Inflammatory macrophage treated with lipopolysaccharide for 1 hour (primary cell): ENCODE measurements around the gene ETS2.
A peak's percentile ranks its signal among the peaks of the same experiment; 100 is the strongest.

Experiments
- DNase-seq, 2 donors: peaks; one replicate each; pipeline ENCODE4 v3.0.0-alpha.2; 2020 to 2022

ETS2 gene

DNA sequence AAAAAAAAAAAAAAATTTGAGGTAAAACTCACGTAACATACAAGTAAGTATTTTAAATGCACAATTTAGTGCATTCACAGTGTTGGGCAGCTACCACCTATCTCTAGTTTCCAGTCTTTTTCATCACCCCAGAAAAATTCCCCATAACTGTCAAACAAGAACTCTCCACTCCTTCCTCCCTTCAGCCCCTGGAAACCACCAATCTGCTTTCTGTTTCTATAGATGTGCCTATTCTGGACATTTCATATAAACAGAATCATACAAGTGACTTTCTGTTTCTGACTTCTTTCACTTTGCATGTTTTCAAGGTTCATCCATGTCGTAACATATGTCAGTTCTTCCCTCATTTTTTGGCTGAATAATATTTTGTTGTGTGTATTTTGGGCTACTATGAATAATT is 24.9 kb upstream of the ETS2 start:
- DNase-seq: peak; percentile 59 to 69

DNA sequence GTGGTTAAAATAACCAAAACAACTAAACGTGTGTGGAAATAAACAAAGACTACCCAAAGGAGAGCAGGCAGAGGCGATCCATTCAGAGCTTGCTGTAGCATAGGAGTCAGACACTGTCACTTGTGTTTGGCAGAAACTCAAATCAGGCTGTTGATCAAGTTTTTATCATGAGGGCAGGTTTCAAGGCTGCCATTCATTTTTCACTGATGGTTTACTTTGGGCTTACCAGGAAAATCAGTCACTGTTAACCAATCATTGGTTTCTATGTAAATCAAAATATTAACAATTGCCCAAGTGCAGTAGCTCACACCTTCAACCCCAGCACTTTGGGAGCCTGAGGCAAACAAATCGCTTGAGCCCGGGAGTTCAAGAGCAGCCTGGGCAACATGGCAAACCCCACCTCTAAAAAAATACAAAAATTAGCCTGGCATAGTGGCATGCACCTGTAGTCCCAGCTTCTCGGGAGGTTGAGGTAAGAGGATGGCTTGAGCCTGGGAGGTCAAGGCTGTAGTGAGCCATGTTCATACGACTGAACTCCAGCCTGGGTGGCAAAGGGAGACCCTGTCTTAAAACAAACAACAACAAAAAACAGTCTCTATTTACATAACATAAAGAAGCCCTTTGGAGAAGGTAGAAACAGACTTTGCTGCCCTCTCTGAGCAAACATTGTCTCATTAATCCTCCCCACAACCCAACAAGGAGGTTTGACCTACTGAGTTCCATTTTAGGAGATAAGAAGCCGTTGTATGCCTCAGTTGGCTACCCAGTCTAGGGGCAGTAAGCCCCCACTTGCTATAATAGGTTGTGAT is 21.1 kb upstream of the ETS2 start:
- DNase-seq: no peak

DNA sequence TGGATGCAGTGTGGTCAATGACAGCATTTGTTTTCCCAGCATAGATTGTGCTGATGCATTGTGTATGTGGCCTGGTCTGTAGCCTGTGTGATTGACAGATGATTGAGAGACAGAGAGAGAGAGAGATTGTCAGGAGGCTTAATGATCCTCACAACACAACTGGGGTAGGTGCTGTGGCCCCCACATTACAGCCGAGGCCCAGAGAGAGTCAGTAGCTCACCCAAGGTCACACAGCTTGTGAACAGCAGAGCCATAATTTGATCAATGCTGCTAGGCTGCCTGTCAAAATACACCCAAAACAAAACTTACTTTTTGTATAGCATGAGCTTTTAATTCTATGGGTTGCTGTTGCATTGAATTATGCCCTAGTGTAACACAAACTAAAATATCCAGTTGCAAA is 20.2 kb upstream of the ETS2 start:
- DNase-seq: no peak

DNA sequence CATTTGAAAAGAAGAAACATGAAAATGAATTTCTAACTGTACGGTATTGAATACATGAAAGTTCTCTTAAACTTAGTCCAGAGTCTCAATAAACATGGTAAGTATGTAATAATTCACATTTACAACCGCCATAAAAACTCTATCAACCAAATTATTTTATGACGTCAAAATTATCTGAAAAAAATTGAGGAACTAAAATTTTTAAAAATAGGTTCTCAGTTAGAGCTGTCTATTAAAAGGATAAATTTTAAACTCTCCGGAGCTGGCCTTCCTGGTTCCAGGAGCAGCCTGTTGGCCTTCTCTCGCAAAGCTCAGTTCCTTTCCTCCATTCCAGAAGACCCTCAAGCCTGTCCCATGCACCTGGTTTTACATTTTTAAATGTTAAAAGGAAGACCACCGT is 18.7 kb upstream of the ETS2 start:
- no peak for DNase-seq

DNA sequence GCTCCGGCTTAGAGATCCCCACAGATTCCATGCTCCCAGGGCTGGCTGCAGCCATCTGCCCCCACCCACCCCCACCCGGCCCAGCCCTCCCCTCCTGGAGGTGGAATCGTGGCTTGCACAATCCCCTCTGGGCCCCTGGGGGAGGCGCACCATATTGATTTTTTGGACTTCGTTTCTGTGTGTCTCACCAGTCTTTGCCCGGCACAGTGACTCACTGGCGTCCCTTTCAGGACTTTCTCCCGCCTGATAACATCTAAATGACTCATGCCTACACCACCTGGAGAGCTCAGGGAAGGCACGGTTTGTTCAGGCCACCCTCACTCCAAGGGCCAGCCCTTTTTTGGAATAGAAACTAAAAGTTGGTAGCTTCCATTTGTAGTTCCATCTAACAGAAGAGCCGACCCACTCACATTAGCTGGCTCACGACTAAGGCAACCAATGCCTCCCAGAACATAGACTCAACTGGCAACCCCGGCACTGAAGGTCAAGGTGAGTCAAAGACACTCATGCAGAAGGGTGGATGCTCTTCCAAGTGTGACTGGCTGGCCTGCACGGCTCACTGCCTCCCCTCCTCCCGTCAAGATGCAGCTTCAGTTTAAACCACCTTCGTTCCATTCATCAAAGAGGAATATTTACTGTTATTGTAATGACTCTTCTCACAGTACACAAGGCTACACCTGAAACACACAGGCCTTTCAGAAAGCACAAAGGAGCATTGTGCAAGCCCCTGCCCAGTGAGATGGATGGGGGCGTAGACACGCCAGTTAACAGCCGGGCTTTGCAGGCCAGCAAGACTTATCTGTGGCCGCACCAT is 18.1 kb upstream of the ETS2 start:
- no peak for DNase-seq

DNA sequence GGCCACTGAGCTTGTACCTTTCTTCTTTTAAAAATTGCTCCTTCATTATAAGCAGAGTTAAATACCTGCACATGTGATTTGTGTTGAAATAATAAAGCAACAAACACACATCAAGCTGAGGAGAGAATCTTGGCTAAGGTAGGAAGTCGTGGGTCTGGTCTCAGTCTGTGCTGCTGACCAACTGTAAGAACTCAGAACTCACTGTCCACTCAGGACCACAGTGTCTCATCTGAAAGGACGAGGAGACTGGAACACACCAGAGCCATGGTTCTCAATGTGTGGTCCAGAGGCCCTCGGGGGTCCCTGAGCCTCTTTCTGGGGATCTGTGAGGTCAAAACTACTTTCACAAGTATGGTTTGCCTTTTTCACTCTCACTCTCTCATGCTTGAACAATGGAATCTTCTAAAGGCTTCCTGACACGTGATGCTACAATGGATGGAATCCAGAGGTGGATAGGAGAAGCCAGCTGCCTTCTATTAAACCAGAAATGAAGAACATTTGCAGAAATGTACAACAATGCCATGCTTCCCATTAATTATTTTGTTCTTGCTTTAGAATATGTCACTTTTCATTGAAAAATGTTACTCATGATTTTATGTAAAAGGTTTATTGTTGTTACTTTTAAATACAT is 17.3 kb upstream of the ETS2 start:
- DNase-seq: no peak

DNA sequence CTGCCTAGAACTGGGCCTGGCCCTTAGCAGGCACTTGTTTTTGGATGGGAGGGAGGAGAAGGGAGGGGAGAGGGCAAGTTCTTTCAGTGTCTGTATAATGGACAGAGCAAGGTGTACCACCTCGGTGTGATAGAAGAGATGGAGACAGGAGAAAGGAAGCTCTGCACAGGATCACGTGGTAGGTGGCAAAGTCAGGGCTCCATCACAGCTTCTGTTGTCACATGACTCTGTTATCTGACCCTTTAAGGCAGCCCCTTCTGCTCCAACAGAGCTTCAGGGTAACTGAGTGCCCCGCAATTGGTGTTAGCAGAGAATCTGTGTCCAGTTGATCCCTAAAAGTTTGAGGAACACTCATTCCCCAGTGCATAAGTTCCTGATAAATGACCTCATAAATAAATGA is 16.5 kb upstream of the ETS2 start:
- DNase-seq: no peak

DNA sequence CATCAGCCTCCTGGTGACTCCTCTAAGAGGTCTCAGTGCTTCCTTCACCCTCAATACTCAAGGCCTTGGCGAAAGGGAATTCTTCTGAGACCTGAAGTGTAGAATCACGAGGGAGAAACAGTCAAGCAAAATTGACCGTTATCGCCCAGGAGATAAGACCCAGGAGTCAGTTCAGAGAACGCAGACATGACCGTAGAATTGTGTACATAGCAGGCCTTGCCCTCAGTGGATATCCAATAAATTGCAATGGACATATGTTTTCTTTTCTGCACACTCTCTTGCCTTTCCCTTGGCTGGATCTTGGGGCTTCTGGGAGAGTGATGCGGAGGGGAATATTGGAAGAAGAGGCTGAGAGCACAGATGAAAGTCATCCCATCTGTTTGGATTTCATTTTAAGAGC is 15.7 kb upstream of the ETS2 start:
- DNase-seq: no peak

DNA sequence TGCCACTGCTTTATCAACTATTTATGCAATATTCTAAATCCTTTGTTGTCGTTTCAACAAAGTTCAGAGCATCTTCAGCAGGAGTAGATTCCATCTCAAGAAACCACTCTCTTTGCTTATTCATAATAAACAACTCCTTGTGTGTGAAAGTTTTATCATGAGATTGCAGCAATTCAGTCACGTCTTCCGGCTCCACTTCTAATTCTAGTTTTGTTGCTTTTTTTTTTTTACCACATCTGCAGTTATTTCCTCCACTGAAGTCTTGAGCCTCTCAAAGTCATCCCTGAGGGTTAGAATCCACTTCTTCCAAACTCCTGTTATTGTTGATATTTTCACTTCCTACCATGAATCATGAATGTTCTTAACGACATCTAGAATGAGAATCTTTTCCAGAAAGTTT is 14.8 kb upstream of the ETS2 start:
- DNase-seq: no peak

DNA sequence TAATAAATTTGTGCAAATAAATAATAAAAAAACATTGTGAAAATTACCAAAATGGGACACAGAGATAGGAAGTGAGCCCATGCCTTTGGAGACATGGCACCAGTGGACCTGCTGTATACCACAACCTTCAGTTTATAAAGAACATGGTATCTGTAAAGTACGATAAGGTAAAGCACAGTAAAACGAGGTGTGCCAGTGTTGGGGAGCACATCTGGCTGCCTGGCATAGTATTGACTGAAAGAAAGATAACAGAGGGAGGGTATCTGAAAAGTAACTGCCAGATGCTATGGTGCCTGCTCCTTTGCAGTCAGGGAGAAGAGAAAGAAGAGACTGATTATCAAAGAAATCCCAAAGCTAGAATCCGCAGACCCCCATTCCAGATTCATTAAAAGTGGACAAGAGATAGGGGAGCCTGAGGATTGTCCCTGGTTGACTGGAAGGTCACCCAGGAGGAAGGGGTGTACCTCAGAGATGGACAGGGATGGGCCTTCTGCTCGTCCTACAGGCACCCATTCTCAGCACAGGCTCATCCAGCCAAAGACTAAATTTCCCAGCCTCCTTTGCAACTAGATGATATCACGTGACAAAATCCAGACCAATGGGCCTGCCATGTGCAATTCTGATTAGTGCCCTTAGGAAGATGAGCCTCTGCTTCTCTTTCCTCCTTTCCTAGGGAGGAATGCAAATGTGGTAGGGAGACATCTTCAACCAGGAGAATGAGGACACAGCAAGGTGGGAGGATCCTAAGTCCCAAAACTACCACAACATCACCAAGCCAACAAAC is 12.9 kb upstream of the ETS2 start:
- no peak for DNase-seq

DNA sequence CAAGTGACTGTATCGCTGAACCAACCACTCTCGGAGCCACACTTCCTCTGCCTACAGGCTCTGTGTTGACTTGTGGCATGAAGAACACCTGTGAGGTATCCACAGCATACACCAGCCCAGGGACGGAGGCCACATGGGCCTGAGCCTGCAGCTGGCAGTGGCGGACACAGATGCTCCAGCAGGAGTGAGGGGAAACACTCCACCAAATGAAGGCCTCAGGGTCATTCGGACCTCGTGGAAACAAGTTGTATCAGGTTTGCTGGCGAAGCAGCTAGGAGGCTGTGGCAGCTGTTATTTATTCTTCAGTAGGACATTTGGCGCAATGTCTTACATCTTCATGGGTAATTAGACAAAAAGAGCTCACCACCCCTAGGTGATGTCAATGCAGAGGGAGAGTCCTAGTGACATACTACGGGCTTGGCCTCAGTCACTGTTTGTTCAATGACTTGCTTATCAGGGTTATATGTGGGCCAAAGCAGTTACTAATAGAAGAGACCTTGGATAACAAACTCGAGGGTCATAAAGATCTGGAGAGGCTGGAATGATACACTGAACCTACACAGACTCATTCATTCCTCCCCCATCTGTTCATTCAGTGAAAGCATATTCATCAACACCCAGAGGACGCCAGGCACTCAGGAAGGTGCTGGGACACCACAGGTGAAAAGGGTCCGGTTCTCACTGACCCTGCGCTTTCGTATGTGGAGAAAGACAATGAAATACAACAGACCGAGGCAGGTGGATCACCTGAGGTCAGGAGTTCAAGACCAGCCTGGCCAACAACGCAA is 11.6 kb upstream of the ETS2 start:
- no peak for DNase-seq

DNA sequence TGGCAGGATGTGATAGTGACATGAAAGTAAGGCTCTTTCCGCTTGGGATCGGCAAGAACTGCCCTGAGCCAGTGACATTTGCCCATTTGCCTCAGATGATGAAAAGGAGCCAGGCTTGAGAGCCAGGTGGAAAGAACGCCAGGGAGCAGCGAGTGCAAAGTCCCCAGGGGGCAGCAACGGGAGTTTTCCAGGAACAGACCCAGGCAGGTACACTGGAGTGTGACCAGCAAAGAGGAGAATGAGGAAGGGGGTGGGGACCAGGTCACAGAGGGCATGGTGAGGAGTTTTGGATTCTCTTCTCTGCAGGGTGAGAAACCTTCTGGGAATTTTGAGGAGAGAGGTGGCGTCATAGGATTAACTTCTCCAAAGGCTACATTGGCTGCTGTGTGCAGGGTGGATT is 10.8 kb upstream of the ETS2 start:
- DNase-seq: no peak

DNA sequence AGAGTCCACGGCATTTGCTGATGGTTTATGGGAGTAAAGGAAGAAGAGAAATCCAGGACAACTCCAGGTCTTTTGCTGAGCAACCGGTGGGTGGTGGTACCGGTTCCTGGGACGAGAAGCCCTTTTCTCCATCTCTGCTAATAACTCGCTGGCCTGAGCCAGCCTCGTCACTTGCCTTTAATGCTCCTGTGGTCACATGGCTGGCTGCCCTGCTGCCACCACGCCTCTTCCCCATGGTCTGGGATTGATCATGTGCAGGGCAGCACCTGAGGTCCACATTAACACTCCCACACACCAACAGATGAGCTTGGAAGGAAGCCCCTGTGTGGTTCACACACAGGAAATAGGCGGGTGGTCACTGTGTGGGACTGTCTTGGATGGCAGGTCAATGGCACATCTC is 10.3 kb upstream of the ETS2 start:
- DNase-seq: no peak

DNA sequence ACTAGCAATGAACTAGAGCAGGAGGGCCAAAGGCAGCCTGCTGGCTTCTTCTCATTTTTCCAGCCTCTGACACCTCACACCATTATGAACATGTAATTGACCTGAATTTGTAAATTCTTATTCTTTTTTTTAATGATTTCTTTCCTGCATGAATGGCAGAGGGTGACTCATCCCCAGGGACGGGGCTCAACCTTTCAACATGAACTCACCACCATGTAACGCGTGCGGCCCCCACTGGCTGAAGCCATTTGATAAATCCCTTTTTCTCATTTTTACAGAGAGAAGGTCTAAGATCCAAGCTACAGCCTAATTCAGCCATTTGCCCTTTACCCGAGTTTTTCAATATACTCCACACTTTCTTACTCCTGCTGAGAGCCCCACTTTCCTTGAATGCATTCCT is 9.3 kb upstream of the ETS2 start:
- no peak for DNase-seq

DNA sequence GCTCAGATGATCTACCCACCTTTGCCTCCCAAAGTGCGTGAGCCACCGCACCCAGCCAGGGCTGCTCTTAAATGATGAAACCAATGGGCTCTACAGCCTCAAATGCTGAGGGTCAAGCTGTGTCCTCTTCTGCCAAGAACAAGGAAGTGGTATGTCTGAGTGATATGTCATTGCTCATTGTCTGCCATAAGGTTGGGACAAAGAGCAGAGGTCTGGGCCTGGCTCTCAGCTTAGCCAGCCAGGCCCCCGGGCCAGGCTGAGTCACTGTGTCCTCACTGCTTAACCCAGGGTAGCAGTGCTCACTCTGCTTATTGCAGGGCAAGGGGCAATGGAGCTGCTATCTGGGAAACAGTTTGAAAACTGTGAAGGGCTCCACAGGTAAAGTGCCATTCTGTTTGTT is 8.3 kb upstream of the ETS2 start:
- peak; percentile 44 to 55 for DNase-seq

DNA sequence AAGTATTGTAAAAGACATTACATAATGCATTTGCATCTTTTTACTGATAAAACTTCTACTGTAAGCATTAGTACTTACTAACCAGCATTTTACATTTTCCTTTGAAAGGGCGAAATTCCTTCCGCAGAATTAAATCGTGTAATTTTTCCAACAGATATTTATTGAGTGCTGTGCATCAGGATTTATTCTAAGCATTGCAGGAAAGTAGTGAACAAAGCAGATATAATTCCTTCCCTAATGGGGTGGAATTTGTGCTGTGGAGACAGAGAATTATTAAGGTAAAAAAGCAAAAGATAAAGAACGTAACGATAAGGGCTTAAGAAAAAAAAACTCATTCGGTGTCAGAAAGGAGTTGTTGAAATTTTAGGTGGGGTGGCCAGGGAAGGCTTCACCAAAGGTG is 7.6 kb upstream of the ETS2 start:
- DNase-seq: no peak

DNA sequence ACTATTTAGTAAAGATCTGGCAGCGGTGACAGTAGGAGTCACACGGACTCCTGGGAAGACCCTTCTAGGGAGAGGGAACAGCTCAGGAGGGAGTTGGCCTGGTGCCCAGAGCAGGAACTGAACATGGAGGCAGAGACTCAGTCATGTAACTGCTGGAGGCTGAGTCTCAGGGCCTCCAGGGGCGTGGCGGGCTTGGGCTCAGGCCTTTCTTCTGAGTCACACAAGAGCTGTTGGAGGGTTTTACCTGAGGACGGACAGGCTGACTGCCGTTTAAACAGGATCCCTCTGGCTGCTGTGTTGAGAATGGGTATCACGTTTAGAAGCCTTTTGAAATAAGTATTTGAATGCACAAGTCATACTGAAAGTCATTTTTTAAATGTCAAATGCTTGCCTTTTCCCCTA is 7.2 kb upstream of the ETS2 start:
- DNase-seq: no peak

DNA sequence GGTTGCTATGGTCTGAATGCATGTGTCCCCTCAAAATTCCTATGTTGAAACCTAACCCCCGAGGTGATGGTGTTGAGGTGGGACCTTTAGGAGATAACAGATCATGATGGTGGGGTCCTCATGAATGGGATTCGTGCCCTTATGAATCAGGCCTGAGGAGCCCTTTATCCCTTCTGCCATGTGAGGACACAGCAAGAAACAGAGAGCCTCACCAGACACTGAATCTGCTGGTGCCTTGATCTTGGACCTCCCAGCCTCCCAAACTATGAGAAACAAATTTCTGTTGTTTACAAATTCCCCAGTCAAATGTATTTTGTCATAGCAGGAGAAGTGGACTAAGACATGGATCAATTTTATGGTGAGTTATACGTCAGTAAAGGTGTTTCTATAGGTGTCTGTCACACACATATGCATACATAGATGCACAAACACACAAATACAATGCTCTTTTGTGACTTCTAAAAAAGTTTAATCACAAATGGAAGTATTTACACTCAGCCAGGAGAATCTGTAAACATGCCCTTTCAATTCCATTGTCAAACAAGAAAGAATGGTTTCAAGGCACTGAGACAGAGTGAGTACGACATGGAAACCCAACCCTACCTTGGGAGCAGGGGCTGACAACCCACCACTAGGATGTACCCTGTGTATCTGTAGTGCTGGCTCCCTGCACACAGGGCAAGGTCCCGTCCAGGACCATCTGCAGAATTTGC is 5.5 kb upstream of the ETS2 start:
- DNase-seq: no peak

DNA sequence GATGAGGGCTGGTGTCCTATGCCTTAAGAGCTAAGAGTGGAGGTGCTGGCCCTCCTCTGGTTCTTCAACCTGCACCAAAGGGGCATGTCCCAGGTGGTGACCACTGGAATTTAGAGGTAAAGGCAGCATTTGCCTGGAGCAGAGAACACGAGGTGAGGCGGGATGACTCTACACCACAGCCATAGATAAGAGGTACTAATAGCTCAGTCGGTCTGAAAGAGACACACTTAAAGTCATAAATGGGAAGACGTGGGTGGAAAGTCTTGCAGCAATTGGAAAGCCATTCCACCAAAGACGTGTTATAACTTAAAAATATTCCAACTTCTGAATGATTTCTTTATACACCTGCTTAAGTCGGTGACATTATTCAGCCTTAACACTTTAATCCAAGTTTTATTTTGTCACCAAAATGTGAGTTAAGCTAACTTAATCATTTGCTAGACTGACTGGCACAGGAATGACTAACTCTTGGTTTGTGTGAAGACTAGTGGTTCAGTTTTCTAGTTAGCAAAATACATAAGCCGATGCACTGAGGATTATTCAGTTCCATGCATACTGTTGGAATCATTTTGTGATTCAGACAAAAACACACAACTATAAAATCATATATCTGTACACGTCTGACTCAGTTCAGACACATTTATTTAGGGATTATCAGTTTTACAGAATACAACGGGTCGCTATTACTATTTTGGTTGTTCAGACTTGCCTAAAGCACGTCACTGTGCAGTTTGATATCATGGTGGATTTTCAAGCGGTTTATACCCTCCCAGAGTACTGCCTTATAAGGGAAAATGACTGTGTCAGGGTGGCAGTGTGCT is 4.6 kb upstream of the ETS2 start:
- DNase-seq: no peak
